Thyroid gland (tissue), 4 donors: ENCODE measurements around the gene EPM2A. TPM values are rescaled to one million over a fixed set of nuclear protein-coding genes. Genes with fewer than 3 reads are reported as not detected.

Source experiments
- DNase-seq, 2 donors: peaks; one replicate each; pipeline ENCODE4 v3.0.0-alpha.2; 2019
- H3K27ac ChIP-seq, 3 donors: fragments of 200-600 bp; sonication (generic); 1 replicate in 2 of 3; 2 replicates in 1 of 3; pipeline ENCODE4 v1.5.1; 2016 to 2019; ENCODE audit warnings: mild to moderate bottlenecking in 1 of 3, moderate library complexity in 1 of 3
- H3K27me3 ChIP-seq: fragments of 200-600 bp; sonication (generic); one replicate; pipeline ENCODE4 v1.5.1; 2019
- H3K36me3 ChIP-seq, 2 donors: fragments of 200-600 bp; sonication (generic); one replicate each; pipeline ENCODE4 v1.5.1; 2016 to 2019
- H3K4me1 ChIP-seq, 2 donors: fragments of 200-600 bp; sonication (generic); one replicate each; pipeline ENCODE4 v1.5.1; 2017 to 2019
- H3K4me3 ChIP-seq, 3 donors: fragments of 200-600 bp; sonication (generic); replicated peaks in 1 of 3; 1 replicate in 2 of 3; 2 replicates in 1 of 3; pipeline ENCODE4 v1.5.1; 2016; ENCODE audit warnings: mild to moderate bottlenecking in 1 of 3
- H3K9me3 ChIP-seq: fragments of 200-600 bp; sonication (generic); one replicate; pipeline ENCODE4 v1.5.1; 2017
- CTCF ChIP-seq, 6 experiments: fragments of 200-600 bp in 3 of 6; fragments of 450-650 bp in 3 of 6; sonication (generic) in 3 of 6; IDR thresholded peaks; one replicate each; pipeline ENCODE4 v1.5.1; 2016 to 2019; ENCODE audit warnings: antibody characterized with exemption in 6 of 6, mild to moderate bottlenecking in 2 of 6, inconsistent platforms in 1 of 6, moderate library complexity in 1 of 6
- POLR2A ChIP-seq, 2 donors: fragments of 450-650 bp; IDR thresholded peaks; one replicate each; pipeline ENCODE4 v1.6.1; 2017; ENCODE audit warnings: antibody characterized with exemption in 2 of 2, mild to moderate bottlenecking in 2 of 2, moderate library complexity in 1 of 2
- WGBS, 2 donors: methylation state at CpG; one replicate each; pipeline ENCODE4 v1.1.5; 2017; 5-methylcytosine and 5-hydroxymethylcytosine counted together
- intact Hi-C: fragments of 100-400 bp; cut with DNase I; formaldehyde crosslinking; loops from one replicate; pipeline ENCODE4 v1.15.1; 2023
- total RNA-seq, 4 donors: library from RNA; depleted of rRNA; stranded (reverse); fragments of >200 nt; gene quantifications; one replicate each; pipeline ENCODE4 v1.2.3, GENCODE V29; 2016

The EPM2A gene
- total RNA-seq, 4 donors from 2014 or later, result 11.4 to 53.8 (median 15.6) TPM

GRCh38 chr6:145623231-145623630, 112.1 kb downstream of the EPM2A start:
- no peaks in the 10 kb centered on the region for H3K9me3 ChIP-seq
- no peak for DNase-seq
- no peak for TF ChIP-seq CTCF (IDR thresholded peaks at IDR 0.05)
- TF ChIP-seq POLR2A (IDR thresholded peaks at IDR 0.05), result no peak

DNA sequence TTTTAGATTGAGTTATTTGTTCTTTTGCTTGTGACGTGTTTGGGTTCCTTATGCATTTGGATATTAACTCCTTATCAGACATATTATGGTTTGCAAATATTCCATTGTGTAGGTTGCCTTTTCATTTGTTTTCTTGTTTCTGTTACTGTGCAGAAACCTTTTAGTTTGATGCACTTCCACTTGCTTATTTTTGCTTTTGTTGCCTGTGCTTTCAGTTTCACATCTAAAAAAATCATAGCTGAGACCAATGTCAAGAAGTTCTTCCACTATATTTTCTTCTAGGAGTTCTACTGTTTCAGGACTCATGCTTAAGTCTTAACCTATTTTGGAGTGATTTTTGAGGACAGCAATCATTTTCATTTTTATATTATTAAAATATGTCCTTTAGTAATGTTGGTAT, 113.5 kb downstream of the EPM2A start:
- DNase-seq, result no peak
- Histone ChIP-seq H3K4me1 (no peaks in the 10 kb centered on the region), H3K27ac (no peak overlapping the region), H3K9me3 (no peaks in the 10 kb centered on the region), H3K4me3 (no peak overlapping the region), H3K27me3 (no peaks in the 10 kb centered on the region), H3K36me3 (peaks cover 0 to under 1% of the 10 kb centered on the region in 2 donors)
- intact Hi-C loops, result no loop called here
- TF ChIP-seq CTCF (IDR thresholded peaks at IDR 0.05) (no peak), POLR2A (IDR thresholded peaks at IDR 0.05) (no peak)
- WGBS, 2 donors, result 95 to 96% methylated on average over 1 of the region's 1 CpG

More at GRCh38 chr6:145623231-145623630, 112.1 kb downstream of the EPM2A start:
- H3K27ac ChIP-seq, result no peak overlapping the region
- no peak overlapping the region for H3K4me3 ChIP-seq
- no peaks in the 10 kb centered on the region for H3K27me3 ChIP-seq
- H3K36me3 ChIP-seq, result peaks cover 0 to 5% of the 10 kb centered on the region in 2 donors
- no peaks in the 10 kb centered on the region for H3K4me1 ChIP-seq
- 96 to 100% methylated on average over 1 of the region's 1 CpG for WGBS, 2 donors
- intact Hi-C loops, result no loop called here

- no peak overlapping the region for H3K27ac ChIP-seq
- intact Hi-C loops, result no loop called here
- H3K36me3 ChIP-seq, result no peaks in the 10 kb centered on the region
- H3K4me3 ChIP-seq, result no peak overlapping the region
- no peaks in the 10 kb centered on the region for H3K27me3 ChIP-seq
- DNase-seq, result no peak
- WGBS, 2 donors, result 90 to 97% methylated on average over 7 of the region's 7 CpGs
- H3K9me3 ChIP-seq, result no peaks in the 10 kb centered on the region
- no peaks in the 10 kb centered on the region for H3K4me1 ChIP-seq
- no peak for TF ChIP-seq POLR2A (IDR thresholded peaks at IDR 0.05)
- TF ChIP-seq CTCF (IDR thresholded peaks at IDR 0.05), result no peak
Observed at GRCh38 chr6:145620088-145620487, 115.2 kb downstream of the EPM2A start.

GRCh38 chr6:145609521-145609920, 125.8 kb downstream of the EPM2A start:
- H3K27me3 ChIP-seq, result no peaks in the 10 kb centered on the region
- DNase-seq, result no peak
- WGBS, 2 donors, result 62 to 82% methylated on average over 1 of the region's 1 CpG

GRCh38 chr6:145608850-145609249, 126.5 kb downstream of the EPM2A start:
- TF ChIP-seq CTCF (IDR thresholded peaks at IDR 0.05), result no peak
- TF ChIP-seq POLR2A (IDR thresholded peaks at IDR 0.05), result no peak
- no peak overlapping the region for H3K4me3 ChIP-seq
- intact Hi-C loops, result no loop called here
- no peak for DNase-seq
- no peaks in the 10 kb centered on the region for H3K27me3 ChIP-seq
- no peak overlapping the region for H3K27ac ChIP-seq
- H3K9me3 ChIP-seq, result no peaks in the 10 kb centered on the region
- no peaks in the 10 kb centered on the region for H3K4me1 ChIP-seq
- WGBS, 2 donors, result 91 to 94% methylated on average over 1 of the region's 1 CpG
- no peaks in the 10 kb centered on the region for H3K36me3 ChIP-seq

More at GRCh38 chr6:145609521-145609920, 125.8 kb downstream of the EPM2A start:
- TF ChIP-seq CTCF (IDR thresholded peaks at IDR 0.05), result no peak
- no peak for TF ChIP-seq POLR2A (IDR thresholded peaks at IDR 0.05)
- intact Hi-C loops, result no loop called here
- Histone ChIP-seq H3K4me3 (no peak overlapping the region), H3K4me1 (no peaks in the 10 kb centered on the region), H3K36me3 (no peaks in the 10 kb centered on the region), H3K27ac (no peak overlapping the region), H3K9me3 (no peaks in the 10 kb centered on the region)
